ENCODE data around the gene TANC1. TPM values are rescaled to one million over a fixed set of nuclear protein-coding genes. Genes with fewer than 3 reads are reported as not detected.

The TANC1 gene
- polyA plus RNA-seq, 1 donor from 2014 or later = 0.37 TPM

- no peaks in the 10 kb centered on the region for H3F3A ChIP-seq (ENCODE audit: insufficient read depth, low read length, poor library complexity, severe bottlenecking)
Observed at GRCh38 chr2:159160954-159161353, 192.5 kb downstream of the TANC1 start.

GRCh38 chr2:159163930-159164329 lies 195.5 kb downstream of the TANC1 start:
- Histone ChIP-seq H3K9me2 (ENCODE audit: insufficient read depth, low read length) (no peaks in the 10 kb centered on the region), H4K20me1 (ENCODE audit: insufficient read depth) (no peaks in the 10 kb centered on the region), H2AFZ (ENCODE audit: low read depth, low read length) (no peak overlapping the region), H3K79me2 (replicated peaks; ENCODE audit: insufficient read depth, low read length) (no peaks in the 10 kb centered on the region), H3K9me3 (ENCODE audit: low read length) (no peaks in the 10 kb centered on the region), H3K36me3 (ENCODE audit: insufficient read depth, low read length) (no peaks in the 10 kb centered on the region), H3K27me3 (ENCODE audit: insufficient read depth, low read depth, low read length) (no peaks in the 10 kb centered on the region), H3K9ac (ENCODE audit: low read length) (no peak overlapping the region), H3K4me2 (ENCODE audit: low read length) (no peak overlapping the region), H3K27ac (ENCODE audit: low read length) (no peak overlapping the region), H3F3A (ENCODE audit: insufficient read depth, low read length, poor library complexity, severe bottlenecking) (no peaks in the 10 kb centered on the region), H3K4me3 (ENCODE audit: low read length) (no peak overlapping the region)
- no peak for TF ChIP-seq EP300 (conservative IDR thresholded peaks at IDR 0.05; ENCODE audit: poor library complexity, severe bottlenecking)
- TF ChIP-seq SMC3 (conservative IDR thresholded peaks at IDR 0.05; ENCODE audit: poor library complexity) = no peak
- TF ChIP-seq TAF1 (IDR thresholded peaks at IDR 0.05; ENCODE audit: low read depth) = no peak

More at GRCh38 chr2:159160954-159161353, 192.5 kb downstream of the TANC1 start:
- TF ChIP-seq RAD21 (conservative IDR thresholded peaks at IDR 0.05) (no peak), EZH2 (IDR thresholded peaks at IDR 0.05; ENCODE audit: borderline replicate concordance, insufficient read depth, low read length, poor library complexity, severe bottlenecking) (no peak), MXI1 (conservative IDR thresholded peaks at IDR 0.05; ENCODE audit: poor library complexity, severe bottlenecking) (no peak), CTCF (IDR thresholded peaks at IDR 0.05; ENCODE audit: poor library complexity, severe bottlenecking) (no peak), SMC3 (conservative IDR thresholded peaks at IDR 0.05; ENCODE audit: poor library complexity) (no peak), TAF1 (IDR thresholded peaks at IDR 0.05; ENCODE audit: low read depth) (no peak)
- no peaks in the 10 kb centered on the region for H3K27me3 ChIP-seq (ENCODE audit: insufficient read depth, low read depth, low read length)
- no peak overlapping the region for H2AFZ ChIP-seq (ENCODE audit: low read depth, low read length)
- H3K79me2 ChIP-seq (replicated peaks; ENCODE audit: insufficient read depth, low read length) = no peaks in the 10 kb centered on the region
- no peak overlapping the region for H3K9ac ChIP-seq (ENCODE audit: low read length)
- H3K27ac ChIP-seq (ENCODE audit: low read length) = no peak overlapping the region
- no peaks in the 10 kb centered on the region for H3K36me3 ChIP-seq (ENCODE audit: insufficient read depth, low read length)
- no peaks in the 10 kb centered on the region for H3K9me2 ChIP-seq (ENCODE audit: insufficient read depth, low read length)
- no peak overlapping the region for H3K4me3 ChIP-seq (ENCODE audit: low read length)
- no peaks in the 10 kb centered on the region for H4K20me1 ChIP-seq (ENCODE audit: insufficient read depth)
- no peak overlapping the region for H3K4me2 ChIP-seq (ENCODE audit: low read length)
- no peaks in the 10 kb centered on the region for H3K9me3 ChIP-seq (ENCODE audit: low read length)

GRCh38 chr2:159164457-159164911 lies 196.0 kb downstream of the TANC1 start:
- H3K27me3 ChIP-seq (ENCODE audit: insufficient read depth, low read depth, low read length) = no peaks in the 10 kb centered on the region
- no peaks in the 10 kb centered on the region for H3K9me2 ChIP-seq (ENCODE audit: insufficient read depth, low read length)
- H3K27ac ChIP-seq (ENCODE audit: low read length) = no peak overlapping the region
- H4K20me1 ChIP-seq (ENCODE audit: insufficient read depth) = no peaks in the 10 kb centered on the region
- H3K79me2 ChIP-seq (replicated peaks; ENCODE audit: insufficient read depth, low read length) = no peaks in the 10 kb centered on the region
- no peaks in the 10 kb centered on the region for H3K9me3 ChIP-seq (ENCODE audit: low read length)
- H3F3A ChIP-seq (ENCODE audit: insufficient read depth, low read length, poor library complexity, severe bottlenecking) = no peaks in the 10 kb centered on the region
- H3K9ac ChIP-seq (ENCODE audit: low read length) = no peak overlapping the region
- H3K36me3 ChIP-seq (ENCODE audit: insufficient read depth, low read length) = no peaks in the 10 kb centered on the region
- no peak overlapping the region for H2AFZ ChIP-seq (ENCODE audit: low read depth, low read length)
- H3K4me3 ChIP-seq (ENCODE audit: low read length) = no peak overlapping the region
- TF ChIP-seq RAD21 (conservative IDR thresholded peaks at IDR 0.05) (no peak), TAF1 (IDR thresholded peaks at IDR 0.05; ENCODE audit: low read depth) (no peak), REST (IDR thresholded peaks at IDR 0.05; ENCODE audit: borderline replicate concordance) (no peak), MXI1 (conservative IDR thresholded peaks at IDR 0.05; ENCODE audit: poor library complexity, severe bottlenecking) (no peak), EZH2 (IDR thresholded peaks at IDR 0.05; ENCODE audit: borderline replicate concordance, insufficient read depth, low read length, poor library complexity, severe bottlenecking) (no peak), CTCF (IDR thresholded peaks at IDR 0.05; ENCODE audit: poor library complexity, severe bottlenecking) (no peak), POLR2AphosphoS5 (IDR thresholded peaks at IDR 0.05) (no peak), SMC3 (conservative IDR thresholded peaks at IDR 0.05; ENCODE audit: poor library complexity) (no peak), EP300 (conservative IDR thresholded peaks at IDR 0.05; ENCODE audit: poor library complexity, severe bottlenecking) (no peak)
- no peak overlapping the region for H3K4me2 ChIP-seq (ENCODE audit: low read length)

Measured in neural cell (in vitro differentiated cells).